Body of pancreas (tissue), 4 donors: ENCODE results near the gene CAAP1.

Experiments used
- POLR2A ChIP-seq, 3 donors: fragments of 450-650 bp; IDR thresholded peaks; one replicate each; pipeline ENCODE4 v1.6.1; 2016; ENCODE audit warnings: antibody characterized with exemption in 3 of 3, mild to moderate bottlenecking in 2 of 3
- TF ChIP-seq, protein P1 (sequence below), 7 experiments: fragments of 450-650 bp in 4 of 7; fragments of 200-600 bp in 3 of 7; sonication (generic) in 3 of 7; IDR thresholded peaks; one replicate each; pipeline ENCODE4 v1.5.1; 2016 to 2019; ENCODE audit warnings: antibody characterized with exemption in 7 of 7

DNA sequence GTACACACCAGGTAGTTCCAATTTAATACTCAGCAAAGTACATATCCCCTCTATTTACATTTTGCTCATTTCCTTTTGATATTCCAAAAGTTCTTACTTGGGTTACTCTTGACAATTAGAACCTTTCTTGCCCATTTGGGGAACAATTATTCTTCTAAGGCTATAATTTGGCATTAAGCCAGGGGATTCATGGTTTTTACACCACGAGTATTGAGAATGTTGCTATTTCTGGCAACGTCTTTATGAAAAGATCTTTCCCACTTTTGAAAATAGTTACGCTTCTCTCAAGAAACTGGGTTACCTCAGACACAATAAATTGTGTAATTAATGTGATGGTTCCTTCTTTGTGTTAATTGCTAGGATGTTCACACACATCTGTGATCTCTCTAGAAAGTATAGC is 11.5 kb upstream of the CAAP1 start:
- TF ChIP-seq, protein P1, sequence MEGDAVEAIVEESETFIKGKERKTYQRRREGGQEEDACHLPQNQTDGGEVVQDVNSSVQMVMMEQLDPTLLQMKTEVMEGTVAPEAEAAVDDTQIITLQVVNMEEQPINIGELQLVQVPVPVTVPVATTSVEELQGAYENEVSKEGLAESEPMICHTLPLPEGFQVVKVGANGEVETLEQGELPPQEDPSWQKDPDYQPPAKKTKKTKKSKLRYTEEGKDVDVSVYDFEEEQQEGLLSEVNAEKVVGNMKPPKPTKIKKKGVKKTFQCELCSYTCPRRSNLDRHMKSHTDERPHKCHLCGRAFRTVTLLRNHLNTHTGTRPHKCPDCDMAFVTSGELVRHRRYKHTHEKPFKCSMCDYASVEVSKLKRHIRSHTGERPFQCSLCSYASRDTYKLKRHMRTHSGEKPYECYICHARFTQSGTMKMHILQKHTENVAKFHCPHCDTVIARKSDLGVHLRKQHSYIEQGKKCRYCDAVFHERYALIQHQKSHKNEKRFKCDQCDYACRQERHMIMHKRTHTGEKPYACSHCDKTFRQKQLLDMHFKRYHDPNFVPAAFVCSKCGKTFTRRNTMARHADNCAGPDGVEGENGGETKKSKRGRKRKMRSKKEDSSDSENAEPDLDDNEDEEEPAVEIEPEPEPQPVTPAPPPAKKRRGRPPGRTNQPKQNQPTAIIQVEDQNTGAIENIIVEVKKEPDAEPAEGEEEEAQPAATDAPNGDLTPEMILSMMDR (IDR thresholded peaks at IDR 0.05): no peak
- TF ChIP-seq POLR2A (IDR thresholded peaks at IDR 0.05): no peak
